ENCODE results near the gene TUBB1. TPM values are rescaled to one million over a fixed set of nuclear protein-coding genes. Genes with fewer than 3 reads are reported as not detected.

The TUBB1 gene
- total and polyA plus RNA-seq, 2 donors from 2014 or later: 0.17 TPM; not detected in 1

DNA sequence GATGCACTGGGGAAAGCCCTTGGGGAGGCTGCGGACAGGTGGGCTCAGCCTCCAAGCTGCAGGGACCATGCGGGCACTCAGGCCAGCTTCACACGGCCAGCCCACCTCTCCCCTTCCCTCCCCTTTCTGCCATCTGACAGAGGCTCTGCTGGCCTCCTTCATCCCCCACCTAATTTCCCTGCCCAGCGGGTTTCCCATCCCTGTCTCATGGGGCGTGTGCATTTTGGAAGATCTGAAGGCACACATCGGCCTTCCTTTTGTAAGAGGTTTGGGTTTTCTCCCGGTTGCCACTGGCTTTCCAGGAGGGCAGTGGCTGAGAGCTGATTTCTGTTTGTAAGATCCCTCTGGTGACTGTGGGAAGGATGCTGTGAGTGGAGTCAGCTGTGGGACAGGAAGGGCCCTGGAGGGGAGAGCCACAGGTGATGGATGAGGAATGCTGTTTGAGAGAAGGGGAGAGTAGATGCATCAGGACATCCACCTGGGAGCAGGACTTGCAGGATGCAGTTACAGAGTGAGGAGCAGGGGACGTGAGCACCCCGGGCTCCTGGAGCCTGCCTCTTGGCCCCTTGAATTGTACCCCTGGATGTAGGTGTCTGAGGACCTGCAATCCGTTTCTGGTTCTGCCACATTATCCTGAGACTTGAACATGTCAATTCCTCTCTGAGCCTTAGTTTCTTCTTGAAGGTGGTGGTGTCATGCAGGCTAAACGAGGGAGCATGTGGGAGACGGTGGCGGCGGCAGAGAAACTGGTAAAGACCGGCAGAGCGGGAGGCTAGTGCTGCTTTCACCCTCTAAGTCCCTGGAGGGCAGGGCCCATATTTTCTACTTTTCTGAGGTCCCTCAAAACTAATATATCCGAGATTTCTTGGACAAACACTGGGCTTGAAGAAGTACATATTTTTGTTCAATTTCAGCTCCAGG lies 5.9 kb upstream of the TUBB1 start:
- TF ChIP-seq, protein P1, sequence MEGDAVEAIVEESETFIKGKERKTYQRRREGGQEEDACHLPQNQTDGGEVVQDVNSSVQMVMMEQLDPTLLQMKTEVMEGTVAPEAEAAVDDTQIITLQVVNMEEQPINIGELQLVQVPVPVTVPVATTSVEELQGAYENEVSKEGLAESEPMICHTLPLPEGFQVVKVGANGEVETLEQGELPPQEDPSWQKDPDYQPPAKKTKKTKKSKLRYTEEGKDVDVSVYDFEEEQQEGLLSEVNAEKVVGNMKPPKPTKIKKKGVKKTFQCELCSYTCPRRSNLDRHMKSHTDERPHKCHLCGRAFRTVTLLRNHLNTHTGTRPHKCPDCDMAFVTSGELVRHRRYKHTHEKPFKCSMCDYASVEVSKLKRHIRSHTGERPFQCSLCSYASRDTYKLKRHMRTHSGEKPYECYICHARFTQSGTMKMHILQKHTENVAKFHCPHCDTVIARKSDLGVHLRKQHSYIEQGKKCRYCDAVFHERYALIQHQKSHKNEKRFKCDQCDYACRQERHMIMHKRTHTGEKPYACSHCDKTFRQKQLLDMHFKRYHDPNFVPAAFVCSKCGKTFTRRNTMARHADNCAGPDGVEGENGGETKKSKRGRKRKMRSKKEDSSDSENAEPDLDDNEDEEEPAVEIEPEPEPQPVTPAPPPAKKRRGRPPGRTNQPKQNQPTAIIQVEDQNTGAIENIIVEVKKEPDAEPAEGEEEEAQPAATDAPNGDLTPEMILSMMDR (IDR thresholded peaks at IDR 0.05; ENCODE audit: borderline replicate concordance, extremely low read depth, insufficient read depth): no peak
- no peak overlapping the region for H3K4me3 ChIP-seq (ENCODE audit: low read length in 3 of 3)
- DNase-seq (peak in 1 of 5 donors; percentile 26), FAIRE-seq (no peak)
- H3K4me1 ChIP-seq (ENCODE audit: control insufficient read depth in 2 of 3, insufficient read depth in 2 of 3, low read depth in 1 of 3, low read length in 3 of 3): peaks cover 0 to 9% (median 5%) of the 10 kb centered on the region in 3 donors
- H3K27ac ChIP-seq (ENCODE audit: low read depth in 2 of 2, low read length in 2 of 2): no peak overlapping the region
- no peaks in the 10 kb centered on the region for H3K9me3 ChIP-seq (ENCODE audit: control insufficient read depth in 2 of 3, insufficient read depth in 1 of 3, low read length in 3 of 3)
- intact Hi-C loops (cut with DNase I): no loop called here
- H3K36me3 ChIP-seq (ENCODE audit: control insufficient read depth in 2 of 3, insufficient read depth in 3 of 3, low read length in 3 of 3): no peaks in the 10 kb centered on the region
- no peak overlapping the region for H3K9ac ChIP-seq (ENCODE audit: low read length in 3 of 3)
- no peaks in the 10 kb centered on the region for H3K27me3 ChIP-seq (ENCODE audit: control insufficient read depth, insufficient read depth, low read length)

GRCh38 chr20:59013959-59014608 lies 5.1 kb upstream of the TUBB1 start:
- Histone ChIP-seq H3K27me3 (ENCODE audit: control insufficient read depth, insufficient read depth, low read length) (no peaks in the 10 kb centered on the region), H3K9ac (ENCODE audit: low read length in 3 of 3) (no peak overlapping the region), H3K9me3 (ENCODE audit: control insufficient read depth in 2 of 3, insufficient read depth in 1 of 3, low read length in 3 of 3) (no peaks in the 10 kb centered on the region), H3K4me3 (ENCODE audit: low read length in 3 of 3) (no peak overlapping the region), H3K27ac (ENCODE audit: low read depth in 2 of 2, low read length in 2 of 2) (no peak overlapping the region), H3K36me3 (ENCODE audit: control insufficient read depth in 2 of 3, insufficient read depth in 3 of 3, low read length in 3 of 3) (no peaks in the 10 kb centered on the region), H3K4me1 (ENCODE audit: control insufficient read depth in 2 of 3, insufficient read depth in 2 of 3, low read depth in 1 of 3, low read length in 3 of 3) (peaks cover 0 to 9% (median 5%) of the 10 kb centered on the region in 3 donors)
- FAIRE-seq (no peak), DNase-seq (peak in 1 of 5 donors; percentile 59)
- intact Hi-C loops (cut with DNase I): no loop called here
- TF ChIP-seq, protein P1 (IDR thresholded peaks at IDR 0.05; ENCODE audit: borderline replicate concordance, extremely low read depth, insufficient read depth): no peak

DNA sequence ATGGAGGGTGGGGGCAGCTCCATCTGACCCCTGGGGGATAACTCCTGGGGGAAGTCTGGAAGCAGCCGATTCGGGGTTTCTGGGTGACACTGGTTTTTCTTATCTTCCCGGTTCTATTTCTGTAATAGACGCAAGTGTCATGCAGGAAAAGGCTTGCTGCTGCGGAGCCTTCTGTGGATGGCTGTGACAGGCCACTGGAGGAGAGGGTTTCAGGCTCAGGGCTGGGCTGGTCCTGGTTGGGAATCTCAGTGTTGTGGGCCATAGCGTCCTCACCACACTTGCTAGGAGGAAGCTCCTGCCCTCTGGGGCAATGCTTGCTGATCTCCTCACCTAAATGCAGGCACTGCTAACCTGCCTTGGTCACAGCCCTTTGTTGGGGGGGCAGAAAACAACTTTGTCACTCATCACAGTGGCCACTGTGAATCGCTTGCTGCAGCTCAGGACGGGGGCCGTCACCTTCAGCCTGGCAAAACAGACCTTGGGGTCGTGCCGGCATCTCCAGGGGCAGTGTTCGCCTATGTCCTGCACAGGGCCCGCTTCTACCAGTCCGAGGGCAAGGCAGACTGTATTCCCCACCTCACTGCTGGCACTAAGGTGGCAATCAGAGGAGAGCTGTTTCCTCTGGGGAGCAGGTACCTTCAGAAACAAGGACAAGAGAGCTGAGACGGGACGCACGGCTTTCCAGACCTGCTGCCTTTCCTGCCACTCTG lies 4.4 kb upstream of the TUBB1 start:
- Histone ChIP-seq H3K9ac (ENCODE audit: low read length in 3 of 3) (no peak overlapping the region), H3K27me3 (ENCODE audit: control insufficient read depth, insufficient read depth, low read length) (no peaks in the 10 kb centered on the region), H3K4me3 (ENCODE audit: low read length in 3 of 3) (no peak overlapping the region), H3K27ac (ENCODE audit: low read depth in 2 of 2, low read length in 2 of 2) (no peak overlapping the region), H3K36me3 (ENCODE audit: control insufficient read depth in 2 of 3, insufficient read depth in 3 of 3, low read length in 3 of 3) (no peaks in the 10 kb centered on the region), H3K9me3 (ENCODE audit: control insufficient read depth in 2 of 3, insufficient read depth in 1 of 3, low read length in 3 of 3) (no peaks in the 10 kb centered on the region), H3K4me1 (ENCODE audit: control insufficient read depth in 2 of 3, insufficient read depth in 2 of 3, low read depth in 1 of 3, low read length in 3 of 3) (peaks cover 0 to 9% (median 5%) of the 10 kb centered on the region in 3 donors)
- TF ChIP-seq, protein P1 (IDR thresholded peaks at IDR 0.05; ENCODE audit: borderline replicate concordance, extremely low read depth, insufficient read depth): no peak
- intact Hi-C loops (cut with DNase I): no loop called here
- FAIRE-seq (no peak), DNase-seq (no peak)

Data from kidney (tissue), 14 donors.